DLD1 (cell line): ENCODE measurements around the gene NLK.
"Not testable (repeated sequence)": the region's sequence is repeated elsewhere in the genome, so short reads cannot be mapped to it uniquely, and the experiment has no call there.

Experiments used
- in situ Hi-C: cut with HindIII; loops from 2 replicates; pipeline ENCODE4 v1.10.0; 2017; ENCODE audit warnings: low sequenced_read_pairs

Gene NLK

GRCh38 chr17:28071891-28072606, 29.6 kb downstream of the NLK start:
- in situ Hi-C loops: loop anchor here (10.0 kb wide), 1 partner anchor 73 kb away; no protein-coding TSS in a partner anchor

- in situ Hi-C loops: loop anchor here (10.0 kb wide), 1 partner anchor 72 kb away; no protein-coding TSS in a partner anchor
Observed at GRCh38 chr17:28072936-28073533, 30.6 kb downstream of the NLK start.

GRCh38 chr17:28074010-28074409, 31.5 kb downstream of the NLK start:
- in situ Hi-C loops: loop anchor here (10.0 kb wide), 1 partner anchor 71 kb away; no protein-coding TSS in a partner anchor

- in situ Hi-C loops: loop anchor here (10.0 kb wide), 1 partner anchor 69 kb away; no protein-coding TSS in a partner anchor
Observed at GRCh38 chr17:28076144-28076543, 33.7 kb downstream of the NLK start.

GRCh38 chr17:28077140-28077539, 34.7 kb downstream of the NLK start:
- in situ Hi-C loops: loop anchor here (10.0 kb wide), 1 partner anchor 68 kb away; no protein-coding TSS in a partner anchor

- in situ Hi-C loops: loop anchor here (10.0 kb wide), 1 partner anchor 66 kb away; no protein-coding TSS in a partner anchor
Observed at GRCh38 chr17:28078341-28079229, 36.1 kb downstream of the NLK start.

- in situ Hi-C loops: no loop called here
Observed at GRCh38 chr17:28081467-28081866, 39.0 kb downstream of the NLK start.

DNA sequence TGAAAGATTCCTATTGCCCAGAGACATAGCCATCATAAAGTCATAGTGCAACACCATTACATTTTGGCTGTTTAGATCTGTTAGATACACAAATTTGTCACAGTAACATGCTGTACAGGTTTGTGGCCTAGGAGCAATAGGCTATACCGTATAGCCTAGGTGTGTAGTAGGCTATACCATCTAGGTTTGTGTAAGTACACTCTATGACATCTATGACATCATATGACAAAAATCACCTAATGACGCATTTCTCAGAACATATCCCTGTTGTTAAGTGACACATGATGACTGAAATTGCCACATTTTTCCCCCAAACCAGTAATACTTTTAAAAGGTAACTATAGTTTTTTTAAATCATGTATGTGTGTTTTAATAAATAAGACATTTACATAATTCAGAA, 43.3 kb downstream of the NLK start:
- in situ Hi-C loops: no loop called here

- in situ Hi-C loops: no loop called here
Observed at GRCh38 chr17:28086519-28086918, 44.0 kb downstream of the NLK start.

DNA sequence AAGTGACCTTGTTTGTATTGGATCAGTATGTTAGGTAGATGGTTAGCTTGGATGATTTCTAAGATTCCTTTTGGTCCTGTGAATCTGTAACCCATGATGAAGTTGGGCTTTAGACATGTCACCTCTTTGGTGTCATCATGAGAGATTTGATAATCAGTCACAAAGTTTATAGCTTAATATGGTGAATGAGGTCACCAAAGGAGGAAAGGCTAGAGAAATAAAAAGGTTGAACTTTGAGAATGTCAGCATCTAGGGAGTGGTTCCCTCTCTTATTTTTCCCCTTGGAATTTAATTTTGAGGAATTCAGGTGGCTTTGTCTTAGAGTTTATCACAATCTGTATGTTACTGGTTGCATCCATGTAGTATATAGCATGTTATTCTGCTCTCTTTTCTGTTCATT, 45.3 kb downstream of the NLK start:
- in situ Hi-C loops: no loop called here

GRCh38 chr17:28090551-28090950, 48.1 kb downstream of the NLK start:
- in situ Hi-C loops: no loop called here

DNA sequence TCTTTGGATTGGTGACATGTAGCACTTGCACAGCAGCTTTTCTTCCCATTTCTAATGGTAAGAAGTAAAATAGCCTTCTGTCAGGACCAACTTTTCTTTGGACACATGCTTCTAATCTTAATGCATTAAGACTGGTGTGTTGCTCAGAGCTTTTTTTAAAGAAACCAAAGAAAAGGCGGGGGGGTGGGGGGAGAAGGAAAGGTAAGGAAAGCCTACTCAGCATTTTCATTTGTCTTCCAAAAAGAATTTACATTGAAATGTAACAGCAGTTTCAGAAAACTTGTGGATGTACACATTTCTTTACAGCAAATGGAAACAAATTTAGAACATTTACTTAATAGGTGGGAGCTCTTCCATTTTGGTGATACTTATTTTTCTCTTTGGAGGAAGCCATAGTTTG, 49.6 kb downstream of the NLK start:
- in situ Hi-C loops: no loop called here

DNA sequence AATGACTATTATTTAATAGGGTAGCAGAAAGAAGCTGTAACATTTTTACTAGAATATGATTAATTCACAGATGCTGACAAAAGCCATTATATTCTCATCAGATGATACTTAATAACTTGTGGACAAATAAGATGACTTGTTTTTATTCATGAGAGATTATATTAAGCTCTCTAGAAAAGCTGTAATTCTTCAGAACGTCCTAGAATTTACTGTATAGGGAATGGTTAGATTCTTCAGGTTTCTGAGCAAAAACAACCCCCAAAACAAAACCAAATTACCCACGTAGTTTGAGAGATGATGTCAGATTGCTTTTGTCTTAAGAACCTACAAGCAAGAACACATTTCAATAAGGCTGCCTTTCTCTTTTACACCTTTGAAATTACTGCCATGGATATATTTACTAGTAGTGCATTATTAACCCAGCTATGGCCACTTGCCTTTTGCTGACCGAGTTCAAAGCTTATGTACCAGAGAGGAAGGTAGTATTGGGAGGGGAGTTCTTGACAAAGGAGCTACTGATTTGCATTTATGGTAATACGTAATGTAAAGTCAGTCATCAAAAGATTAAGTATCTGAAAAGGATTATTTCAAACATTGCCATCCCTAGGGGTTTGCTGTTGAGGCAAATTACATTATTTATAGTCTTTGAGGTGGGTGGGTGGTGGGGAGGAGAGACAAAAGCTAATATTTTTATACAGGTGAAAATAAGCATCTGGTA, 51.7 kb downstream of the NLK start:
- in situ Hi-C loops: no loop called here

GRCh38 chr17:28096756-28097155, 54.3 kb downstream of the NLK start:
- in situ Hi-C loops: no loop called here

- in situ Hi-C loops: no loop called here
Observed at GRCh38 chr17:28097254-28097653, 54.8 kb downstream of the NLK start.

- in situ Hi-C loops: no loop called here
Observed at GRCh38 chr17:28097901-28098300, 55.4 kb downstream of the NLK start.

GRCh38 chr17:28098591-28098990, 56.1 kb downstream of the NLK start:
- in situ Hi-C loops: not testable (repeated sequence)

DNA sequence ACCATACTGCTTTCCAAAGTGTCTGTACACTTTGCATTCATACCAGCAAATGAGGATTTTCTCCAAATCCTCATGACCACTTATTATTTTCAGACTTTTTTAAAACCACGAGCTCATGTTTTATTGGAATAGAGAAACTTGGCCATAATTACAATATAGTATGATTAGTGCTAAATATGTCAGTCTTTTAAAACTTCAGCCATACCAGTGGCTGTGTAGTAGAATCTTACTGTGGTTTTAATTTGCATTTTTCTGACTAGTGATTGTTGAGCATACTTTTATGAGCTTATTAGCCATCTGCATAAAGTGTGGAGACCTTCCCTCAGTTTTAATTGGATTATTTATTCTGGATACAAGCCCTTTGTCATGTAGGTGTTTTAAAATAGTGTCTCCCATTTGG, 57.8 kb downstream of the NLK start:
- in situ Hi-C loops: no loop called here

- in situ Hi-C loops: no loop called here
Observed at GRCh38 chr17:28100936-28101335, 58.5 kb downstream of the NLK start.

- in situ Hi-C loops: no loop called here
Observed at GRCh38 chr17:28101919-28102318, 59.4 kb downstream of the NLK start.

DNA sequence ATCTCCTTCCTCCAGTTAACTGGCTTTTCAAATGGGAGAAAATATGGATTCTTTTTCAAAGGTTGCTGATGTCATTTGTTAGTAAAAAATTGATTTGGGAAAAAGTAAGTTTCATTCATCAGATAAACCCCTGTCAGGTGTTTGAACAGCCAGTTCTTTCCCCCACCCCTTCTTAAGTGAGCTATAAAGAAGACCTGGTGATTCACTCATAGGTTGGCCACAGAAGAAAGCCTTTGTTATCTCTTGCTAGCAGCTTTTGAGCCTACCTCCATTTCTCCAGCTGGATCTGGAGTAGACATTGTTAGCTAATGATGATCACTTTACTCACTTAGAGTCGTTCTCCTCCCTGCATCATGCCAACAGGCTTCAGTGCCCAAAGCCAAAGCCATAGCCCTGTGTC, 63.0 kb downstream of the NLK start:
- in situ Hi-C loops: no loop called here
